GM12878 (cell line): Measurements from ENCODE around the gene SIX3. TPM values are rescaled to one million over a fixed set of nuclear protein-coding genes. Genes with fewer than 3 reads are reported as not detected.

Source experiments
- ATAC-seq: fragments of 200-7000 bp; cut with Tn5 transposase; 3 replicates; pipeline ENCODE4 v1.9.1; 2020; ENCODE audit warnings: mild to moderate bottlenecking, moderate library complexity
- BruUV-seq: library from RNA; stranded (reverse); fragments of 400-500 nt; replicated peaks from 2 replicates; lab custom pipeline; 2021; lab: Mats Ljungman, UMichigan
- CTCF ChIA-PET: fragments of 300-600 bp; sonication (Branson Sonifier 250); formaldehyde crosslinking; extraction: SDS; loops from one replicate; lab custom pipeline; 2021; ENCODE audit warnings: inconsistent platforms; lab: Yijun Ruan, JAX
- POLR2A ChIA-PET: fragments of 350-600 bp; formaldehyde crosslinking; extraction: SDS; loops from one replicate; lab custom pipeline; 2021; ENCODE audit warnings: inconsistent platforms; lab: Charles Lee
- RAD21 ChIA-PET: fragments of 300-600 bp; sonication (Branson Sonifier 250); formaldehyde crosslinking; loops from one replicate; lab custom pipeline; 2023; ENCODE audit warnings: antibody characterized with exemption; ENCODE audit not compliant: unreplicated experiment; lab: Charles Lee
- SMC1A ChIA-PET: fragments of 300-600 bp; sonication (Branson Sonifier 250); formaldehyde crosslinking; loops from one replicate; lab custom pipeline; 2023; ENCODE audit not compliant: unreplicated experiment, uncharacterized antibody; lab: Charles Lee
- DNase-seq: peaks from one replicate; pipeline ENCODE4 v3.0.0-alpha.2; 2011; ENCODE audit warnings: low read depth, low spot score
- FAIRE-seq: peaks from 3 replicates; lab custom pipeline; 2011; peaks lifted over from hg19 to GRCh38; lab: Jason Lieb, UNC
- H2AFZ ChIP-seq: 2 replicates; pipeline ENCODE4 v1.6.0; 2011; ENCODE audit warnings: low read depth, low read length, control low read depth; ENCODE audit not compliant: control insufficient read depth
- H3K27ac ChIP-seq: 2 replicates; pipeline ENCODE4 v1.5.1; 2011; ENCODE audit warnings: control low read depth; ENCODE audit not compliant: control insufficient read depth, insufficient read depth
- H3K27me3 ChIP-seq, 2 experiments: replicated peaks in 1 of 2; 2 replicates each; pipeline versions ENCODE4 v1.6.0 to v1.6.1; 2011; ENCODE audit warnings: low read length in 1 of 2; ENCODE audit not compliant: control insufficient read depth in 2 of 2, insufficient read depth in 2 of 2
- H3K36me3 ChIP-seq, 2 experiments: 2 replicates each; pipeline ENCODE4 v1.5.1; 2011; ENCODE audit warnings: low read length in 1 of 2; ENCODE audit not compliant: control insufficient read depth in 2 of 2, insufficient read depth in 2 of 2
- H3K4me1 ChIP-seq: 2 replicates; pipeline ENCODE4 v1.6.1; 2011; ENCODE audit warnings: mild to moderate bottlenecking, low read length, moderate library complexity, mixed read lengths; ENCODE audit not compliant: control insufficient read depth, insufficient read depth
- H3K4me2 ChIP-seq: 2 replicates; pipeline ENCODE4 v1.6.0; 2011; ENCODE audit warnings: control low read depth; ENCODE audit not compliant: control insufficient read depth, insufficient read depth
- H3K4me3 ChIP-seq: fragments of 200-600 bp; sonication (generic); 2 replicates; pipeline ENCODE4 v1.5.1; 2016
- H3K79me2 ChIP-seq: 2 replicates; pipeline ENCODE4 v1.6.0; 2011; ENCODE audit warnings: low read length; ENCODE audit not compliant: control insufficient read depth, insufficient read depth
- H3K9ac ChIP-seq: 2 replicates; pipeline ENCODE4 v1.8.0; 2011; ENCODE audit warnings: low read length, control low read depth, mixed read lengths; ENCODE audit not compliant: control insufficient read depth, insufficient read depth
- H3K9me3 ChIP-seq: replicated peaks from 3 replicates; pipeline ENCODE4 v1.5.1; 2011; ENCODE audit warnings: mild to moderate bottlenecking, low read length; ENCODE audit not compliant: control insufficient read depth, insufficient read depth
- H4K20me1 ChIP-seq: 2 replicates; pipeline ENCODE4 v1.6.0; 2011; ENCODE audit not compliant: control insufficient read depth, insufficient read depth
- ASH2L ChIP-seq: fragments of 300-600, 200-600 bp; sonication (generic); IDR thresholded peaks from 2 replicates; pipeline ENCODE4 v1.6.1; 2017; ENCODE audit warnings: low read depth, mild to moderate bottlenecking, borderline replicate concordance
- FOS ChIP-seq: IDR thresholded peaks from 3 replicates; pipeline ENCODE4 v1.6.1; 2011; ENCODE audit warnings: borderline replicate concordance; ENCODE audit not compliant: insufficient read length; ENCODE audit errors: extremely low read depth
- IRF4 ChIP-seq: IDR thresholded peaks from 2 replicates; pipeline ENCODE4 v1.6.1; 2011; ENCODE audit warnings: low read depth, low read length
- JUNB ChIP-seq: IDR thresholded peaks from 2 replicates; pipeline ENCODE4 v1.6.1; 2016; ENCODE audit warnings: antibody characterized with exemption, mild to moderate bottlenecking
- MYB ChIP-seq: fragments of 150-350 bp; IDR thresholded peaks from 2 replicates; pipeline ENCODE4 v1.6.1; 2014; ENCODE audit warnings: mild to moderate bottlenecking, low read depth, low read length, borderline replicate concordance
- NFXL1 ChIP-seq: fragments of 450-650 bp; IDR thresholded peaks from 2 replicates; pipeline ENCODE4 v1.6.1; 2017; ENCODE audit warnings: antibody characterized with exemption, mild to moderate bottlenecking, borderline replicate concordance
- NFYA ChIP-seq: IDR thresholded peaks from 2 replicates; pipeline ENCODE4 v1.6.1; 2011; ENCODE audit warnings: low read depth, mild to moderate bottlenecking, low read length, improper control_type of control experiment, borderline replicate concordance
- PML ChIP-seq: IDR thresholded peaks from 2 replicates; pipeline ENCODE4 v1.6.1; 2012; ENCODE audit warnings: low read length, inconsistent platforms
- SIN3A ChIP-seq: IDR thresholded peaks from 2 replicates; pipeline ENCODE4 v1.6.1; 2012; ENCODE audit warnings: low read depth, low read length, improper control_type of control experiment
- SMC3 ChIP-seq: IDR thresholded peaks from 2 replicates; pipeline ENCODE4 v1.6.1; 2011; ENCODE audit warnings: low read length, improper control_type of control experiment, borderline replicate concordance
- SP1 ChIP-seq: IDR thresholded peaks from one replicate; pipeline ENCODE4 v1.6.1; 2011; ENCODE audit warnings: low read depth, low read length
- SREBF2 ChIP-seq: IDR thresholded peaks from 2 replicates; pipeline ENCODE4 v1.6.1; 2012; ENCODE audit warnings: mild to moderate bottlenecking, low read length
- SRF ChIP-seq, 2 experiments: IDR thresholded peaks; 2 replicates each; pipeline ENCODE4 v1.6.1; 2011; ENCODE audit warnings: low read depth in 2 of 2, low read length in 2 of 2, mild to moderate bottlenecking in 1 of 2, moderate library complexity in 1 of 2
- SUPT20H ChIP-seq: IDR thresholded peaks from 2 replicates; pipeline ENCODE4 v1.6.1; 2011; ENCODE audit warnings: low read depth, mild to moderate bottlenecking, low read length, moderate library complexity, borderline replicate concordance; ENCODE audit not compliant: control insufficient read depth
- TBL1XR1 ChIP-seq: IDR thresholded peaks from 2 replicates; pipeline ENCODE4 v1.6.1; 2012; ENCODE audit warnings: low read depth, low read length, improper control_type of control experiment
- TCF12 ChIP-seq: IDR thresholded peaks from 2 replicates; pipeline ENCODE4 v1.6.1; 2011; ENCODE audit warnings: low read depth, mild to moderate bottlenecking, low read length
- ZNF24 ChIP-seq: fragments of 450-650 bp; IDR thresholded peaks from 2 replicates; pipeline ENCODE4 v1.6.1; 2017; ENCODE audit warnings: antibody characterized with exemption, mild to moderate bottlenecking
- WGBS: methylation state at CpG from one replicate; pipeline ENCODE4 v1.1.6; 2016; ENCODE audit warnings: low lambda C conversion rate; ENCODE audit not compliant: insufficient replicate concordance, insufficient coverage; ENCODE audit errors: missing lambda C conversion rate; 5-methylcytosine and 5-hydroxymethylcytosine counted together
- in situ Hi-C: fragments of 300-500 bp; cut with MboI; formaldehyde crosslinking; loops from 9 replicates; pipeline ENCODE4 v1.14.3; 2018; ENCODE audit warnings: mixed read lengths
- intact Hi-C: fragments of 100-400 bp; cut with micrococcal nuclease; formaldehyde crosslinking; loops from one replicate; pipeline ENCODE4 v1.14.2; 2022; ENCODE audit not compliant: unreplicated experiment
- polyA plus RNA-seq, 11 experiments: library from polyadenylated mRNA; depleted of rRNA in 4 of 11; unstranded in 6 of 11; stranded (reverse) in 5 of 11; fragments of >200 nt; fragmentation: Nextera tagmentation in 4 of 11; fragmentation: Illumina TruSeq in 1 of 11; extraction: Ambion mirVana in 4 of 11; extraction: Trizol in 1 of 11; gene quantifications; 1 replicate in 1 of 11; 2 replicates in 10 of 11; pipeline versions ENCODE4 v1.2.1 to v1.2.3, GENCODE V29; 2011 to 2016; ENCODE audit warnings: inconsistent platforms in 2 of 11, missing spikeins in 2 of 11, low read depth in 1 of 11
- total RNA-seq, 4 experiments: library from RNA; depleted of rRNA in 3 of 4; stranded (reverse); fragments of >200 nt in 3 of 4; fragmentation: Illumina TruSeq in 1 of 4; extraction: Trizol in 1 of 4; gene quantifications; 2 replicates each; pipeline versions ENCODE4 v1.2.1 to v1.2.3, GENCODE V29; 2013 to 2021
- TF ChIP-seq, protein P1 (sequence below): fragments of 450-650 bp; IDR thresholded peaks from 2 replicates; pipeline ENCODE4 v1.6.1; 2016; ENCODE audit warnings: mild to moderate bottlenecking
- TF ChIP-seq, protein P2 (sequence below): fragments of 150-350 bp; IDR thresholded peaks from 2 replicates; pipeline ENCODE4 v1.6.1; 2014; ENCODE audit warnings: mild to moderate bottlenecking, low read depth, low read length

Gene SIX3
- total and polyA plus RNA-seq, 10 of the 15 experiments (the other 5 are each of a cell fraction or from before 2014, with no cell fraction given): 0.05 to 0.42 (median 0.13) TPM; not detected in 4

DNA sequence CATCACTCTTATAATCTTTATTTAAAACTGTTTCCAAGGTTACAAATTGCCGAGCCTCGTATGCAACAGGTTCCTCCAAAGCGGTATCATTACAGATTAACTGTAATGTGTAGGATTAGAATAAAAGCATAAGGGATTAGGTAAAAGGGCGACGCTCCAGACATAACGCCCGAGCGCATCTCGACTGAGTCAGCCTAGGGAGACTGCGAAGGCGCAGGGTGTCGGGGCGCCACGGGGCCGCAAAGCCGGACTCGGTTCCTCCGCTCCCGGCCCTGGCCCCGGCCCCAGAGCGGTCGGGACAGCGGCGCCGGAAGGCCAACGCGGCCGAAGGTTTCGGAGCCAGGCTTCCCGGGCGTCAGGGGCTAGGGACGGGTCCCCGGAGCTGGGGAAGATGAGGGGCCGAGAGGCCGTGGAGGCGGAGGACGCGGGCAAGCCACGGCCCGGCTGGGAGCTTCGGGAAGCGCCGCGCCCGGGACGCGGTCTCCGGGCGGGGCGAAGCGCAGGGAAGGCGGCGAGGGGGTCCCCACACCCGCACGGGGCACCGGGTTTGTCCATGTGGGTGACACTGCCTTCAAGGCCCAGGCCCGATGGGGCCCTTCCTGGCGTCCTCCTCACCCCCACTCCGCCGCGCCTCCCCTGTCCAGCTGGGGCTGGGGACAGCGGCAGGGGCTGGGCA is 12.9 kb upstream of the SIX3 start:
- no peaks in the 10 kb centered on the region for H4K20me1 ChIP-seq
- BruUV-seq: no TSS peak
- no peak for DNase-seq
- no peak overlapping the region for H3K4me2 ChIP-seq
- FAIRE-seq: no peak
- H3K9me3 ChIP-seq: no peaks in the 10 kb centered on the region; the same call in 2 of the 3 replicates
- ChIA-PET POLR2A (no interaction called here), SMC1A (no interaction called here), CTCF (interaction anchor here (2.2 kb wide), 1 partner anchor 158 kb away, joined by 8 read pairs; no protein-coding TSS in a partner anchor), RAD21 (interaction anchor here (0.6 kb wide), 1 partner anchor 528 kb away, joined by 4 read pairs; no protein-coding TSS in a partner anchor)
- intact Hi-C loops: no loop called here
- WGBS: 45% methylated on average over 55 of the region's 62 CpGs
- TF ChIP-seq SP1 (no peak), ZNF24 (no peak), NFXL1 (no peak), SIN3A (no peak), IRF4 (no peak), JUNB (no peak), ASH2L (no peak), FOS (no peak), MYB (no peak), SUPT20H (no peak), NFYA (no peak), SMC3 (no peak), SRF (IDR thresholded peaks at IDR 0.05; ENCODE audit: low read depth in 2 of 2, low read length in 2 of 2) (no peak), SREBF2 (no peak), PML (no peak), TCF12 (no peak), TBL1XR1 (no peak)
- TF ChIP-seq, protein P1, sequence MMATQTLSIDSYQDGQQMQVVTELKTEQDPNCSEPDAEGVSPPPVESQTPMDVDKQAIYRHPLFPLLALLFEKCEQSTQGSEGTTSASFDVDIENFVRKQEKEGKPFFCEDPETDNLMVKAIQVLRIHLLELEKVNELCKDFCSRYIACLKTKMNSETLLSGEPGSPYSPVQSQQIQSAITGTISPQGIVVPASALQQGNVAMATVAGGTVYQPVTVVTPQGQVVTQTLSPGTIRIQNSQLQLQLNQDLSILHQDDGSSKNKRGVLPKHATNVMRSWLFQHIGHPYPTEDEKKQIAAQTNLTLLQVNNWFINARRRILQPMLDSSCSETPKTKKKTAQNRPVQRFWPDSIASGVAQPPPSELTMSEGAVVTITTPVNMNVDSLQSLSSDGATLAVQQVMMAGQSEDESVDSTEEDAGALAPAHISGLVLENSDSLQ: no peak
- TF ChIP-seq, protein P2, sequence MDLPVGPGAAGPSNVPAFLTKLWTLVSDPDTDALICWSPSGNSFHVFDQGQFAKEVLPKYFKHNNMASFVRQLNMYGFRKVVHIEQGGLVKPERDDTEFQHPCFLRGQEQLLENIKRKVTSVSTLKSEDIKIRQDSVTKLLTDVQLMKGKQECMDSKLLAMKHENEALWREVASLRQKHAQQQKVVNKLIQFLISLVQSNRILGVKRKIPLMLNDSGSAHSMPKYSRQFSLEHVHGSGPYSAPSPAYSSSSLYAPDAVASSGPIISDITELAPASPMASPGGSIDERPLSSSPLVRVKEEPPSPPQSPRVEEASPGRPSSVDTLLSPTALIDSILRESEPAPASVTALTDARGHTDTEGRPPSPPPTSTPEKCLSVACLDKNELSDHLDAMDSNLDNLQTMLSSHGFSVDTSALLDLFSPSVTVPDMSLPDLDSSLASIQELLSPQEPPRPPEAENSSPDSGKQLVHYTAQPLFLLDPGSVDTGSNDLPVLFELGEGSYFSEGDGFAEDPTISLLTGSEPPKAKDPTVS: no peak
- H3K36me3 ChIP-seq: no peaks in the 10 kb centered on the region
- peaks cover 11 to 34% of the 10 kb centered on the region in 2 experiments for H3K27me3 ChIP-seq
- H3K9ac ChIP-seq: no peak overlapping the region
- no peak for ATAC-seq
- no peak overlapping the region for H3K4me3 ChIP-seq
- no peak overlapping the region for H2AFZ ChIP-seq
- no peaks in the 10 kb centered on the region for H3K79me2 ChIP-seq
- no peak overlapping the region for H3K27ac ChIP-seq
- in situ Hi-C loops: no loop called here
- peaks cover 5% of the 10 kb centered on the region; the same call in 1 of the 2 replicates for H3K4me1 ChIP-seq
